ENCODE results near the gene CCDC57. TPM values are rescaled to one million over a fixed set of nuclear protein-coding genes. Genes with fewer than 3 reads are reported as not detected.

Gene CCDC57
- total and polyA plus RNA-seq, 9 of the 15 experiments (the other 6 are each of a cell fraction or from before 2014, with no cell fraction given) = 0.83 to 36.2 (median 13.6) TPM

DNA sequence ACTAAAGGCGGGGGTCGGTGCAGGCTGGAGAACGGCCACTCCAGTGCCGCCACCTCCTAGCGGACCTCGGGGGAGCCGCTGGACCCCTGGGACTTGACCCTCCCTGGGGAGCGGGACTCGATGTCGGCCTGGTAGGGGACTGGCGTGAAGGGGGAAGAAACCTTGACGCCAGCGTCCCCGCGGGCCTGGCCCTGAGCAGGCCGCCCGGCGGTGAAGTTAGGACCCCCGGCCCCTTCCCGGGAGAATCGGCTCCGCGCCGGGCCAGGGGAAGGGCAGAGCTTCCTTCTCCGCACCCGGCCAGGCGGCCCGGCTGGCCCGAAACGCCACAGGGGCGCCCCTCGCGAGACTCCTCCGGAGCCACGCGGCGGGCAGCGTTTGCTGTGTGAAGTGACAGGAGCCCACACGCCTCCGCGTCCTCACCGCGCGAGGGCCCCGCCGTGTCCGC lies 147.4 kb downstream of the CCDC57 start (continued):
- TF ChIP-seq CHD1 (IDR thresholded peaks at IDR 0.05; ENCODE audit: low read length) (peak; percentile 64), ZKSCAN8 (CRISPR knock-in tag; IDR thresholded peaks at IDR 0.05) (no peak), NONO (IDR thresholded peaks at IDR 0.05; ENCODE audit: low read depth in 2 of 2, low read length in 1 of 2) (peak in 1 of 2 experiments; percentile 85; a peak in 2 of 4 replicates), KDM1A (IDR thresholded peaks at IDR 0.05) (no peak), RBFOX2 (IDR thresholded peaks at IDR 0.05; ENCODE audit: low read depth, low read length) (peak; percentile 44), NFATC3 (IDR thresholded peaks at IDR 0.05) (no peak), ZFX (CRISPR knock-in tag; IDR thresholded peaks at IDR 0.05) (peak; percentile 56), KDM4B (IDR thresholded peaks at IDR 0.05; ENCODE audit: borderline replicate concordance in 2 of 2, low read depth in 1 of 2) (no peak), PHB (CRISPR knock-in tag; IDR thresholded peaks at IDR 0.05) (no peak), FOSL1 (tag; conservative IDR thresholded peaks at IDR 0.05) (0 out of 2 replicates have a peak, but pooled peaks have one; percentile 0), GABPA (tag; conservative IDR thresholded peaks at IDR 0.05; ENCODE audit: low read depth) (0 out of 2 replicates have a peak, but pooled peaks have one; percentile 79), POLR3G (IDR thresholded peaks at IDR 0.05; ENCODE audit: extremely low read depth, insufficient read length, insufficient replicate concordance) (no peak)
- TF ChIP-seq, protein P1, sequence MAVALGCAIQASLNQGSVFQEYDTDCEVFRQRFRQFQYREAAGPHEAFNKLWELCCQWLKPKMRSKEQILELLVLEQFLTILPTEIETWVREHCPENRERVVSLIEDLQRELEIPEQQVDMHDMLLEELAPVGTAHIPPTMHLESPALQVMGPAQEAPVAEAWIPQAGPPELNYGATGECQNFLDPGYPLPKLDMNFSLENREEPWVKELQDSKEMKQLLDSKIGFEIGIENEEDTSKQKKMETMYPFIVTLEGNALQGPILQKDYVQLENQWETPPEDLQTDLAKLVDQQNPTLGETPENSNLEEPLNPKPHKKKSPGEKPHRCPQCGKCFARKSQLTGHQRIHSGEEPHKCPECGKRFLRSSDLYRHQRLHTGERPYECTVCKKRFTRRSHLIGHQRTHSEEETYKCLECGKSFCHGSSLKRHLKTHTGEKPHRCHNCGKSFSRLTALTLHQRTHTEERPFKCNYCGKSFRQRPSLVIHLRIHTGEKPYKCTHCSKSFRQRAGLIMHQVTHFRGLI (CRISPR knock-in tag; IDR thresholded peaks at IDR 0.05) = no peak
- TF ChIP-seq, protein P2, sequence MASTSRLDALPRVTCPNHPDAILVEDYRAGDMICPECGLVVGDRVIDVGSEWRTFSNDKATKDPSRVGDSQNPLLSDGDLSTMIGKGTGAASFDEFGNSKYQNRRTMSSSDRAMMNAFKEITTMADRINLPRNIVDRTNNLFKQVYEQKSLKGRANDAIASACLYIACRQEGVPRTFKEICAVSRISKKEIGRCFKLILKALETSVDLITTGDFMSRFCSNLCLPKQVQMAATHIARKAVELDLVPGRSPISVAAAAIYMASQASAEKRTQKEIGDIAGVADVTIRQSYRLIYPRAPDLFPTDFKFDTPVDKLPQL (IDR thresholded peaks at IDR 0.05; ENCODE audit: extremely low read depth, insufficient read length) = no peak
- TF ChIP-seq, protein P3, sequence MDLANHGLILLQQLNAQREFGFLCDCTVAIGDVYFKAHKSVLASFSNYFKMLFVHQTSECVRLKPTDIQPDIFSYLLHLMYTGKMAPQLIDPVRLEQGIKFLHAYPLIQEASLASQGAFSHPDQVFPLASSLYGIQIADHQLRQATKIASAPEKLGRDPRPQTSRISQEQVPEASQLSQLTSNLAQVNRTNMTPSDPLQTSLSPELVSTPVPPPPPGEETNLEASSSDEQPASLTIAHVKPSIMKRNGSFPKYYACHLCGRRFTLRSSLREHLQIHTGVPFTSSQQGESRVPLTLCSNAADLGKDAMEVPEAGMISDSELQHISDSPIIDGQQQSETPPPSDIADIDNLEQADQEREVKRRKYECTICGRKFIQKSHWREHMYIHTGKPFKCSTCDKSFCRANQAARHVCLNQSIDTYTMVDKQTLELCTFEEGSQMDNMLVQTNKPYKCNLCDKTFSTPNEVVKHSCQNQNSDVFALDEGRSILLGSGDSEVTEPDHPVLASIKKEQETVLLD (IDR thresholded peaks at IDR 0.05) = no peak
- TF ChIP-seq, protein P4, sequence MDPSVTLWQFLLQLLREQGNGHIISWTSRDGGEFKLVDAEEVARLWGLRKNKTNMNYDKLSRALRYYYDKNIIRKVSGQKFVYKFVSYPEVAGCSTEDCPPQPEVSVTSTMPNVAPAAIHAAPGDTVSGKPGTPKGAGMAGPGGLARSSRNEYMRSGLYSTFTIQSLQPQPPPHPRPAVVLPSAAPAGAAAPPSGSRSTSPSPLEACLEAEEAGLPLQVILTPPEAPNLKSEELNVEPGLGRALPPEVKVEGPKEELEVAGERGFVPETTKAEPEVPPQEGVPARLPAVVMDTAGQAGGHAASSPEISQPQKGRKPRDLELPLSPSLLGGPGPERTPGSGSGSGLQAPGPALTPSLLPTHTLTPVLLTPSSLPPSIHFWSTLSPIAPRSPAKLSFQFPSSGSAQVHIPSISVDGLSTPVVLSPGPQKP (CRISPR knock-in tag; IDR thresholded peaks at IDR 0.05) = no peak
- TF ChIP-seq, protein P5, sequence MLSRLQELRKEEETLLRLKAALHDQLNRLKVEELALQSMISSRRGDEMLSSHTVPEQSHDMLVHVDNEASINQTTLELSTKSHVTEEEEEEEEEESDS (CRISPR knock-in tag; IDR thresholded peaks at IDR 0.05) = no peak
- TF ChIP-seq, protein P6, sequence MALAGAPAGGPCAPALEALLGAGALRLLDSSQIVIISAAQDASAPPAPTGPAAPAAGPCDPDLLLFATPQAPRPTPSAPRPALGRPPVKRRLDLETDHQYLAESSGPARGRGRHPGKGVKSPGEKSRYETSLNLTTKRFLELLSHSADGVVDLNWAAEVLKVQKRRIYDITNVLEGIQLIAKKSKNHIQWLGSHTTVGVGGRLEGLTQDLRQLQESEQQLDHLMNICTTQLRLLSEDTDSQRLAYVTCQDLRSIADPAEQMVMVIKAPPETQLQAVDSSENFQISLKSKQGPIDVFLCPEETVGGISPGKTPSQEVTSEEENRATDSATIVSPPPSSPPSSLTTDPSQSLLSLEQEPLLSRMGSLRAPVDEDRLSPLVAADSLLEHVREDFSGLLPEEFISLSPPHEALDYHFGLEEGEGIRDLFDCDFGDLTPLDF (CRISPR knock-in tag; IDR thresholded peaks at IDR 0.05) = 0 out of 2 replicates have a peak, but pooled peaks have one; percentile 10
- TF ChIP-seq, protein P7, sequence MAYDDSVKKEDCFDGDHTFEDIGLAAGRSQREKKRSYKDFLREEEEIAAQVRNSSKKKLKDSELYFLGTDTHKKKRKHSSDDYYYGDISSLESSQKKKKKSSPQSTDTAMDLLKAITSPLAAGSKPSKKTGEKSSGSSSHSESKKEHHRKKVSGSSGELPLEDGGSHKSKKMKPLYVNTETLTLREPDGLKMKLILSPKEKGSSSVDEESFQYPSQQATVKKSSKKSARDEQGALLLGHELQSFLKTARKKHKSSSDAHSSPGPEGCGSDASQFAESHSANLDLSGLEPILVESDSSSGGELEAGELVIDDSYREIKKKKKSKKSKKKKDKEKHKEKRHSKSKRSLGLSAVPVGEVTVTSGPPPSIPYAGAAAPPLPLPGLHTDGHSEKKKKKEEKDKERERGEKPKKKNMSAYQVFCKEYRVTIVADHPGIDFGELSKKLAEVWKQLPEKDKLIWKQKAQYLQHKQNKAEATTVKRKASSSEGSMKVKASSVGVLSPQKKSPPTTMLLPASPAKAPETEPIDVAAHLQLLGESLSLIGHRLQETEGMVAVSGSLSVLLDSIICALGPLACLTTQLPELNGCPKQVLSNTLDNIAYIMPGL (CRISPR knock-in tag; IDR thresholded peaks at IDR 0.05) = 0 out of 2 replicates have a peak, but pooled peaks have one; percentile 23
